ENCODE measurements around the gene C1orf198. TPM values are rescaled to one million over a fixed set of nuclear protein-coding genes. Genes with fewer than 3 reads are reported as not detected.

The C1orf198 gene
- total RNA-seq, 1 donor from 2014 or later = 3.9 TPM

DNA sequence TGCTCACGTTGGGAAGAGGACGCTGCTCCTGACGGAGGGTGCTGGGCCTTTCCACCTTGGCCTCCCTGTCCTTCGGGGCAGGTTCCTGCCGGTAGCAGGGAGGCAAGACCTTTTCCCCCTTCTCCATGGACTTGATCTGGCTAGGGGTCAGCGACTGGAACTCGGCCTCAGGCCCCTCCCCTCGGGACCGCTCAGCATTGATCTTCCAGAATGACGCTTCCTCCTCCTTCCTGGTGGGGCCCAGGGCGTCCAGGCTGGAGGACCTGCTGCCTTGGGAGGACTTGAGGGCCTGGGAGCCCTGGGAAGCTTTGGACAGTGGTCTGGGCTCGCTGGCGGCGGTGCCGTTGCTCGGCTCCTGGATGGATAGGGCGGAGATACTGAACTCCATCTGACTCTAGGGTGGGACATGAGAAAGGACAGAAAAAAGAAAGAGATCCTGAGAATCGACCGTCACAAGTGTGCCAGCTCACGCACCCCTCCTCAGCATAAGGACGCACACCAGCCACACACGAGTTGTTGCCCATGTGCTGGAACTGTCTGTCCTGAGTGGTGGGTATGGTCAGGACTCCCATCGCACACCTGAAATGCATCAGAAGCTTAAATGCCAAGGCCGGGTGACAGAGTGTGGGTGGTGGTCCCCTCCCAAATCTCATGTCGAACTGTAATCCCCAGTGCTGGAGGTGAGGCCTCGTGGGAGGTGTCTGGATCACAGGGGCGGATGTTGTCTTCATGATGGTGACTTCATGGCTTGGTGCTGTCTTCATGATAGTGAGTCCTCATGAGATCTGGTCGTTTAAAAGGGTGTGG is 24.6 kb downstream of the C1orf198 start:
- Mint-ChIP-seq H3K27ac (no peak overlapping the region), H3K36me3 (ENCODE audit: low read depth) (peaks cover 7% of the 10 kb centered on the region), H3K4me3 (no peak overlapping the region), H3K27me3 (no peaks in the 10 kb centered on the region), H3K4me1 (no peaks in the 10 kb centered on the region), H3K9me3 (no peaks in the 10 kb centered on the region)
- intact Hi-C loops (cut with micrococcal nuclease) = no loop called here
- CTCF ChIA-PET = no interaction called here
- ATAC-seq (ENCODE audit: low read depth) (no peak), DNase-seq (no peak)
- no peak for TF ChIP-seq CTCF (IDR thresholded peaks at IDR 0.05)
- POLR2A ChIA-PET = no interaction called here

- no peaks in the 10 kb centered on the region for H3K9me3 Mint-ChIP-seq
- ChIA-PET CTCF (no interaction called here), POLR2A (no interaction called here)
- ATAC-seq (ENCODE audit: low read depth) = no peak
- H3K27ac Mint-ChIP-seq = no peak overlapping the region
- no peaks in the 10 kb centered on the region for H3K4me1 Mint-ChIP-seq
- DNase-seq = no peak
- H3K27me3 Mint-ChIP-seq = no peaks in the 10 kb centered on the region
- TF ChIP-seq CTCF (IDR thresholded peaks at IDR 0.05) = no peak
- intact Hi-C loops (cut with micrococcal nuclease) = no loop called here
- no peak overlapping the region for H3K4me3 Mint-ChIP-seq
- H3K36me3 Mint-ChIP-seq (ENCODE audit: low read depth) = peaks cover 9% of the 10 kb centered on the region
Observed at GRCh38 chr1:230842801-230843200, 25.5 kb downstream of the C1orf198 start.

- H3K4me3 Mint-ChIP-seq = no peak overlapping the region
- no peaks in the 10 kb centered on the region for H3K27me3 Mint-ChIP-seq
- H3K9me3 Mint-ChIP-seq = no peaks in the 10 kb centered on the region
- DNase-seq = no peak
- no peak for TF ChIP-seq CTCF (IDR thresholded peaks at IDR 0.05)
- CTCF ChIA-PET = no interaction called here
- H3K27ac Mint-ChIP-seq = no peak overlapping the region
- peaks cover 7% of the 10 kb centered on the region for H3K36me3 Mint-ChIP-seq (ENCODE audit: low read depth)
- no peak for ATAC-seq (ENCODE audit: low read depth)
- POLR2A ChIA-PET = no interaction called here
- H3K4me1 Mint-ChIP-seq = no peaks in the 10 kb centered on the region
- intact Hi-C loops (cut with micrococcal nuclease) = no loop called here
Observed at GRCh38 chr1:230839173-230839572, 29.1 kb downstream of the C1orf198 start.

GRCh38 chr1:230836793-230837192 is 31.5 kb downstream of the C1orf198 start:
- ChIA-PET CTCF (no interaction called here), POLR2A (no interaction called here)
- peaks cover 4% of the 10 kb centered on the region for H3K36me3 Mint-ChIP-seq (ENCODE audit: low read depth)
- H3K27ac Mint-ChIP-seq = no peak overlapping the region
- intact Hi-C loops (cut with micrococcal nuclease) = no loop called here
- no peak overlapping the region for H3K4me3 Mint-ChIP-seq
- DNase-seq (no peak), ATAC-seq (ENCODE audit: low read depth) (no peak)
- H3K4me1 Mint-ChIP-seq = no peaks in the 10 kb centered on the region
- H3K9me3 Mint-ChIP-seq = no peaks in the 10 kb centered on the region
- no peak for TF ChIP-seq CTCF (IDR thresholded peaks at IDR 0.05)
- peaks cover 6% of the 10 kb centered on the region for H3K27me3 Mint-ChIP-seq

DNA sequence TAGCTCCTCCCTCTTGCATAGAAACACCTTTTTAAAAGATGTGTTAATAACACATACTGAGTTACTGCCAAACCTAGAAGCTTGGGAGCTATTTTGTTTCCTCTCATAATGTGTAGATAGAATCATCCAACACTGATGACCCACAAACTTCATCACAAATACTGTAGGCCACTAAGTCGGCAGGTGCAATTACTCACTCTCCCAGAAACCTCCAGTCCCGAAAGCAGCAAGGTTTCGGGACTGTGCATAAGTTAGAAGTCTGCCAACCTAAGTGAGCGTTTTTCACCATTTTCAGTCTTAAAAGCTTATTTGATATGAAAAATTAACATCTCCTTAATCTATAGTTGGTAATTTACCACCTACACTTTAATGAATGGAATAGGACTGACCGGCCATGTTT is 32.0 kb downstream of the C1orf198 start:
- CTCF ChIA-PET = no interaction called here
- Mint-ChIP-seq H3K27ac (no peak overlapping the region), H3K36me3 (ENCODE audit: low read depth) (peaks cover 4% of the 10 kb centered on the region), H3K9me3 (no peaks in the 10 kb centered on the region), H3K27me3 (peaks cover 7% of the 10 kb centered on the region), H3K4me1 (no peaks in the 10 kb centered on the region), H3K4me3 (no peak overlapping the region)
- no peak for ATAC-seq (ENCODE audit: low read depth)
- TF ChIP-seq CTCF (IDR thresholded peaks at IDR 0.05) = no peak
- intact Hi-C loops (cut with micrococcal nuclease) = no loop called here
- POLR2A ChIA-PET = no interaction called here
- DNase-seq = no peak
